22Rv1 (cell line): ENCODE measurements around the gene DISP2.

Experiments
- CTCF ChIP-seq: fragments of 450-650 bp; IDR thresholded peaks from 2 replicates; pipeline ENCODE4 v1.5.1; 2017; ENCODE audit warnings: mild to moderate bottlenecking
- ZFX ChIP-seq: fragments of 450-650 bp; IDR thresholded peaks from 2 replicates; pipeline ENCODE4 v1.6.1; 2017; ENCODE audit warnings: antibody characterized with exemption, borderline replicate concordance

GRCh38 chr15:40343512-40343911, 14.5 kb upstream of the DISP2 start:
- TF ChIP-seq CTCF (no peak), ZFX (no peak)
